Left cardiac atrium (tissue), 4 donors: ENCODE measurements around the gene CHST11. TPM values are rescaled to one million over a fixed set of nuclear protein-coding genes. Genes with fewer than 3 reads are reported as not detected.
"Not testable (repeated sequence)": the region's sequence is repeated elsewhere in the genome, so short reads cannot be mapped to it uniquely, and the experiment has no call there.

Experiments used
- ATAC-seq, 2 donors: fragments of 200-7000 bp; cut with Tn5 transposase; one replicate each; pipeline ENCODE4 v1.9.1; 2020; ENCODE audit warnings: mild to moderate bottlenecking in 2 of 2, moderate library complexity in 2 of 2
- DNase-seq: peaks from one replicate; pipeline ENCODE4 v3.0.0-alpha.2; 2020
- intact Hi-C, 2 donors: fragments of 100-400 bp; cut with DNase I; formaldehyde crosslinking; loops; one replicate each; pipeline versions ENCODE4 v1.14.1 to v1.15.1; 2022 to 2023
- total RNA-seq, 2 donors: library from RNA; stranded (reverse); fragmentation: NEBNext Ultra II Directional; extraction: Animal tissue kit (Norgen Biotek cat#: 25700); gene quantifications; one replicate each; pipeline ENCODE4 v1.2.1, GENCODE V29; 2021
- donor health status: DM: no; HTN: yes; CAD: no.
- donor health status: DM: no; HTN: yes; CAD: no; lungs with severe emphysema.
- donor health status: DM: yes; HTN: yes; CAD: no.
- donor health status: Dilated cardiomyopathy.

Gene CHST11
- total RNA-seq, 2 donors from 2014 or later = 12.9 to 17.7 TPM

DNA sequence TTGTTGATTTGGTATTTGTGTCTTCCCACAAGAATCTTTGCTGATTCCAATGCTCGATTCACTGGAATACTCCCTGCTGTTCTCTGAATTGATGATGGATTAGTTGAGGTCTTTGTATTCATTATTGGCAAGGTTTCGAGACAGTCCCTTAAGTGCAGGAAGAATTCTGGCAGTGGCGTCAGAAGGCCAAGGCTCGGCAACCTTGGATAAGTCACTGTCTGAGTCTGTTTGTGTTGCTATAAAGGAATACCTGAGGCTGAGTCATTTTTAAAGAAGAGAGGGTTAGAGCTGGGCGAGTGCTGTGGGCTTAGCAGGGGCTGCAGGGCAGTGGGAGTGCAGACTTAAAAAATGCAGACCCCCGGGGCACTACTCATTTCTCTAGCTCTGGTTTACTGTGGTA is 56.9 kb downstream of the CHST11 start:
- intact Hi-C loops = no loop called here
- DNase-seq (no peak), ATAC-seq (no peak)

DNA sequence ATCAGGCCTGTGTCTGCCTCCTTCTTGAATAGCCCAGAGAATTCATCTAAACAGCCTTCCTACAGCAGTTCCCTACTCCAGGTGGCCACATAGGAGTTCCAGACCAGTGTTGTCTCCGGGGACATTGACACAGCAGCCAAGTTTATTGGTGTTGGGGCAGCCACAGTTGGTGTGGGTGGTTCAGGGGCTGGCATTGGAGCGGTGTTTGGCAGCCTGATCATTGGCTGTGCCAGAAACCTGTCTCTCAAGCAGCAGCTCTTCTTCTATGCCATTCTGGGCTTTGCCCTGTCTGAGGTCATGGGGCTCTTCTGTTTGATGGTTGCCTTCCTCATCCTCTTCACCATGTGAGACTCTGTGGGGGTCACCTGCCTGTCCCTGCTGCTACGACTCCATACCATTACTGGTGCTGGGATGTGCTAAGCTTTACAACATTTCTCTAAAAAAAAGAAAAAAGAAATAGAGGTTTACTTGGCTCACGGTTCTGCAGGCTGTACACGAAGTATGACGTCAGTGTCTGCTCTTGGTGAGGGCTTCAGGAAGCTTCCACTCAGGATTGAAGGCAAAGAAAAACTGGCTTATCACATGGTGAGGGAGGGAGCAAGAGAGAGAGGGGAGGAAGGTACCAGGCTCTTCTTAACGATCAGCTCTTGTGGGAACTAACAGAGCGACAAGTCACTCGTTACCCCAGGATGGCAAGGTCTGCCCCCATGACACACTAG is 57.5 kb downstream of the CHST11 start:
- ATAC-seq = peak; percentile 78 to 80
- intact Hi-C loops = no loop called here
- DNase-seq = no peak

DNA sequence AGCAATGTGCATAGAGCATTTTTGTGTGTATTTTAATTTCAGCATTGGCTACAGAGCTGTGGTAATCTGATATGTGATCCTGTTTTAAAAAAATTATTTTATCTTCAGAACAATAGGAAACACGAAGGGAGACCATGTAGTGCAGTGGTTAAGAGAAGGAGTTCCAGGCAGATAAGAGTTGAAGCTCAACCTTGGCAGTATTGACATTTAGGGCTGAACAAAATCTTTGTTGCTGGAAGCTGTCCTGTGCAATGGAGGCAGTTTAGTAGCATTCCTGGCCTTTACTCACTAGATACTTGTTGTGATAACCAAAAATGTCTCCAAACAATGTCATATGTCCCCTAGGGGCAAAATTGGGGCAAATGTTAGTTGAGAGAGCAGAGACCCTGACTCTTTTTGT is 59.2 kb downstream of the CHST11 start:
- ATAC-seq = no peak
- intact Hi-C loops = no loop called here
- DNase-seq = no peak

DNA sequence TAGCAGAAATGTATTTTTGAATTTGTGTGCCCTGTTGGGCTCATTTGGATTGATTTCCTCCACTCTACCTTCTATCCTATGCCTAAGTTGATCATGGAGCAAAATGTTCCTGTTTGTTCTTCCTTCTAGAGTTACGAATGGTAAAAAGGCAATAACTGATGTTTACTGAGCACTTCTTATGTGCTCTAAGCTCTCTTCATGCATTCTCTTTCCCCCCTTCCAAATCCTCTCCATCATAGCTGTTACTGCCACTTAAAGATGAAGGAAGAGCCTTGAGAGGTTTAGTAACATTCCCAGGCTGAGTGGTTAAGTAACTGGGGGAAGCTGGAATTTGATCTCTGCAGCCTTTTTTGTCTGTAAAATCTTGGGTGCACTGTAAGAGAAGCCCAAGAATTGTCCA is 60.1 kb downstream of the CHST11 start:
- no peak for DNase-seq
- ATAC-seq = no peak
- intact Hi-C loops = no loop called here

- no peak for ATAC-seq
These were observed 61.1 kb downstream of the CHST11 start for GRCh38 chr12:104517880-104518279.

DNA sequence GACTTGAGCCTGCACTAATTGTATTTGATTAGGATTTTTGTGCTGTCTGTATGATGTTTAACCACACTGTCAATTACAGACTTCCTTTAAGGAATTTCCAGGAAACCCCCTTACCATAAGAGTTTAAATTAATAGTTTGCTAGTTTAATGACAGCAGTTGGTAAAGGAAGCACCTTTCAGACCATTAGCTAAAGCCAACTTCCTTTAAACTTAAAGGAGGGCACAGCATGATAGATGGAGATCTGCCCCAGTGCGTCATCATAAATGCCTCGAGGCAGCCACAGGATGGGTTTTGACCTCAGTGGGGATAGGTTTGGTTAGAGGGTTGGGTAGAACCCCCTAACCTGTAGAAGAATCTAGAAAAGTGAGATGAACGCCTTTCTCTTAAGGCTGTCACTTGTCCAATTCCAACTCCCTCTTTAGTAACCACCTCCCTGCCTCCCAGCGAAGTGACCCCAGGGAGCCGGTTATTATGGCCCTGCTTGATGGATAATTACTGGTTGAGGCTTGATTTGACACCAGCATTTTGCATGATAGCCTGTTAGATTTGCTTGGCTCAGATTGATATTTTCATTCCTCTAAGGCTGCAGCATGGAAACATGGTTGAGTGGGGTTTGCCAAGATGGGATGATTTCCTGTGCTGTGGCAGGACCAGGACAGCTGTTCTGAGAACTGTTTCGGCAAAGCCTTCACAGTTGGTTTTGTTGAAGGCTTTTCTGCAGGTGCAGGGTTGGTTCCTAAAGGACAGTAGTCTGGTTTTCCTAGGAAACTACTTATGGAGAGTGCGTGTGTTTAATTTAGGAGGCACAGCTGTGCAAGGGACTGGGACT is 62.7 kb downstream of the CHST11 start:
- intact Hi-C loops = no loop called here
- ATAC-seq (no peak), DNase-seq (no peak)

More at GRCh38 chr12:104517880-104518279, 61.1 kb downstream of the CHST11 start:
- intact Hi-C loops = no loop called here
- DNase-seq = no peak

DNA sequence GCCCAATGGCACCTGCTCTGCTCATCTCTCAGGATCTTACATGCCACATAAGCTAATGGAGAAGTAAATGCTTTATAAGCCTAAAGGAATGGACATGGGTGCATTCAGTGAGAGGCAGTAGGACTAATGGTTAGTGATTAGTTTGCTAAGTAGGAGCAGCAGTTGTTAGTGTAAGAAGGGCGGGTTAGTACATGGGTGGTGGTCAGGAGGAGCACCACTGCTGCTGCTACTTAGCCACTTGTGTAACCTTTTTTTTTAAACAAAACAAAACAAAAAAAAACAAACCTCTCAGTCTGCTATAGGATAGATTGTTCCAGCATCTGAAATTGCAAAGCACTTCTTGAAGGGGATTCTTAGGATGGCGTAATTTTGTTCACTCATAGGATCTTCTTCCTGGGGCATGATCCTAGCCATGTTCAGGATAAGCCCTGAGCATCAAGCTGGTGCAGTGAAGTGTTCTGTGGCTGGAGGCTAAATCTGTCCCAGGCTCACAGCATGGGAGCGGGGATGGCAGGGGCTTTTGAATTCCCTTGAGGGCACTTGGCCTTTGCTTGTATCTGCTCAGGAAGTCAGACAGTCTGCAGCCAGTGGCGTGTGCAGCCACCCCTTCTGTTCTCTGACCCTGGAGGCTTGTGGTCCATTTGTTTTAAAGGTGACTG is 63.6 kb downstream of the CHST11 start:
- DNase-seq = no peak
- ATAC-seq = peak; percentile 15 to 16
- intact Hi-C loops = no loop called here

DNA sequence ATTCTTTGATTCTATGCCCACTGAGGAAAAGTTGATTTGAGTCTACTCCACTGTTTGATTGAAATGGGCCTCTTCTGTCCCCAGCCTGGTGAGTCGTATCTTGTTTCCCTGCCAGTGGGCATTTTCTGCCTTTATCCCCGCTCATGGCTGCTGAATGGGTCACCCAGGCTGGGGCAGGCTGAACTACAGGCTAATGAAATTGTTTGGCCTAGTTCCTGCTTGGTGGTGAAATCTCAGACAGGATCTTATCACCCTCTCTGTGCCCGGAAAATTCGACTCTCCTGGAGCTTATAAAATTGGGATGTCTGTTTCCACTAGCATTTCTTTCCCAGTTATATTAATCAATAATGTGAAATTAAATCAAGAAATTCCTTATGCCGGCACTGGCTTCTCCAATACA is 65.0 kb downstream of the CHST11 start:
- intact Hi-C loops = no loop called here
- no peak for DNase-seq
- ATAC-seq = peak; percentile 29 to 36

DNA sequence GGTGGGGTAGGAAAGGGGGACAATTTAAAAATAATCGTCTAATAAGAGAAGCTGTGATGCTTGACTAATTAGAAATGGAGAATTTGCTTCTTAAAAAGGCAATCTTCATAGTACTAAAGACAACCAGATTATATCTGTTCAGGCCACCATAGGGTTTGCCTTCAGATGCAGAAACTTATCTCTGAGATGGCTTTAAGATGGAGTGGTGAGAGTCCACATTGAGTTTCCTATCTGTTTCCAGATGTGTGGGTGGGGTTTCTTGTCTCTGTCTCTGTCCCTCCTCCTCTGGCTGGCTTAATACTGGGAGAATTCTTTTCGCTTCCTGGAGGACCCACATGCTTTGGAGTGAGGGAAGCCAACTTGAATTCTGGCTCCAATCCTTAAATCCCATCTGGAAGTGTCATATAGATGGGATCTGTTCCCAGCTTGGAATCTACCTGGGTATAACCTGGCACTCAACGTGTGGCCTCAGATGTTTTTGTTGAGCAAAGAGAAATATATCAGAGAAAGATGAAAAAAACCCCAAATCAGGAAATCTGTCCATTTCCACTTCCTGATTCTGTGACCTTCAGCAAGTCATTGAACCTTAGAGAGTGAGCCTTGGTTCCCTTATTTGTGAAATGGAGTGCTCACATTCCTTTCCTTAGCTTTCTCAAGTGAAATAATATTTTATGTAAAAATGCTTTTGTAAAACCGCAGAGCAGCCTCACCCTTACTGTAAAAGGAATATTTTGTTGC is 66.4 kb downstream of the CHST11 start:
- ATAC-seq (no peak), DNase-seq (no peak)
- intact Hi-C loops = no loop called here

DNA sequence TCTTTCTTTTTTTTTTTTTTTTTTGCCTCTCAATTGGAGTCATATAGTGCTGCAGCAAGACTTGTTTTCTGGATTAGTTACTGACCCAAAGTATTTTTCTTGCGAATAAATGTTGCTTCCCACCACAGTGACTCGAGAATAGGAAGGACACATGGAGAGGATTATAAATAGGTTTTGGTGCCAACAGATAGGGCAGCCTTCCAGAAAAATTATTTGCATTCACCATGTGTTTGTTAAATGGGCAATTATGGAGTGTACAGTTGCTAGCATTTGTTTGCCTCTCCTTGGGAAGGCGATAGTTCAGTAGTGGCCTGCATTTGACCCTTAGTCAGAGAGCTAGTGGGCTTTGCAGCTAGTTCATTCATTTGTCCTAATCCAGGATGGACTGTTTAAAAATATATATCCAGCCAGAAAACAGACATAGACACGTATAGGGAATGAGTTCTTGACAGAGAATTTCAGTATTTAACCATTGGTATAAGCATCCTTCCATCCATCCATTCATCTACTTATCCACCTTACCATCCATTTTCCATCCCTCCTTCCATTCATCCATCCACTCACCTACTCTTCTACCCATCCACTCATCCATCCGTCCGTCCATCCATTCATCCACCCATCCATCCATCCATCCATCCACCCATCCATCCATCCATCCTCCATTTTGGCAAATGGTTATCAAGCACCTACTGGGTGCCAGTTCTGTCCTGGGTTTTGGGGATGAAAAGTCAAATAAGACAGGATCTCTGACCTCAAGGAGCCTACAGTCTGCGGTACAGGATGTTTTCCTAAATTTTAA is 67.5 kb downstream of the CHST11 start:
- intact Hi-C loops = no loop called here
- no peak for ATAC-seq
- DNase-seq = no peak

- DNase-seq (no peak), ATAC-seq (no peak)
- intact Hi-C loops = no loop called here
These were observed 69.6 kb downstream of the CHST11 start for GRCh38 chr12:104526320-104526719.

GRCh38 chr12:104526751-104527150 is 70.0 kb downstream of the CHST11 start:
- no peak for ATAC-seq
- intact Hi-C loops = no loop called here
- no peak for DNase-seq

GRCh38 chr12:104527653-104528052 is 70.9 kb downstream of the CHST11 start:
- ATAC-seq, intact Hi-C loops: not testable (repeated sequence)

GRCh38 chr12:104529130-104529874 is 72.6 kb downstream of the CHST11 start:
- no peak for ATAC-seq
- intact Hi-C loops = no loop called here
- no peak for DNase-seq

More at GRCh38 chr12:104527653-104528052, 70.9 kb downstream of the CHST11 start:
- not testable (repeated sequence) for DNase-seq

DNA sequence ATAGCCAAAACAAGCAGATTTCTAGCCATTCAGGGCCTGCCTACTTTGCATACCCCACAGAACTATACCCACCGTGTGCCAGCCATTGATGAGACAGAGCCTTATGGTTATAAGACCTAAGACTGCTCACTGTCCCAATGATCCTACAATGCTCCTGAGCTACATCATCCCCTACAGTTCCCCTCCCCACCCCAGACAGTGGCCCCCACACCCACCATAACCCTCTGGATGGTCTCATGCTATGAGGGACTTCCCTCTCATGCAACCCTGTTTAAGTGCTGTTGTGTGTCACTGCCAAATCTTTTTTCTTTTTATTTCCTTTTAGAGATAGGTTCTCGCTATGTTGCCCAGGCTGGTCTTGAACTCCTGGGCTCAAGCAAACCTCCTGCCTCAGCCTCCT is 75.9 kb downstream of the CHST11 start:
- no peak for DNase-seq
- ATAC-seq = no peak
- intact Hi-C loops = no loop called here

- DNase-seq (no peak), ATAC-seq (no peak)
- intact Hi-C loops = no loop called here
These were observed 76.4 kb downstream of the CHST11 start for GRCh38 chr12:104533134-104533533.

GRCh38 chr12:104534162-104534856 is 77.6 kb downstream of the CHST11 start:
- intact Hi-C loops = no loop called here
- no peak for DNase-seq
- ATAC-seq = no peak
